ENCODE measurements around the gene DTNB. TPM values are rescaled to one million over a fixed set of nuclear protein-coding genes. Genes with fewer than 3 reads are reported as not detected.

The DTNB gene
- total and polyA plus RNA-seq, 2 donors (not counting 1 experiment from before 2014, with no cell fraction given), result 25.7 to 37.3 TPM

- H3K9me3 Mint-ChIP-seq (ENCODE audit: insufficient read depth), result no peaks in the 10 kb centered on the region
- no peak for TF ChIP-seq EZH2 (IDR thresholded peaks at IDR 0.05; ENCODE audit: borderline replicate concordance, insufficient read depth, low read depth, low read length, poor library complexity, severe bottlenecking)
- TF ChIP-seq CTCF (IDR thresholded peaks at IDR 0.05), result no peak
- no peaks in the 10 kb centered on the region for H3K9me3 ChIP-seq (ENCODE audit: control extremely low read depth in 1 of 3, control insufficient read depth in 2 of 3, insufficient read depth in 1 of 3, low read length in 2 of 3)
- H3K4me3 ChIP-seq (ENCODE audit: control extremely low read depth in 1 of 5, extremely low read depth in 1 of 5, insufficient read depth in 1 of 5, low read depth in 2 of 5, low read length in 4 of 5), result no peak overlapping the region
- no peak overlapping the region for H3K9ac ChIP-seq (ENCODE audit: low read length)
- ATAC-seq (ENCODE audit: low read depth) (no peak), DNase-seq (no peak)
- H2AFZ ChIP-seq (ENCODE audit: insufficient read depth, low read depth, low read length, poor library complexity, severe bottlenecking), result no peak overlapping the region
- no peaks in the 10 kb centered on the region for H3K27me3 ChIP-seq (replicated peaks in 1 of 4; ENCODE audit: control extremely low read depth in 1 of 4, control insufficient read depth in 3 of 4, insufficient read depth in 4 of 4, low read length in 3 of 4)
- no peaks in the 10 kb centered on the region for H3K36me3 ChIP-seq (replicated peaks in 1 of 2; ENCODE audit: control extremely low read depth in 1 of 2, control insufficient read depth in 1 of 2, extremely low read depth in 1 of 2, insufficient read depth in 2 of 2, low read length in 1 of 2)
- 47% methylated on average over 4 of the region's 5 CpGs for WGBS (ENCODE audit: insufficient coverage)
- intact Hi-C loops (cut with micrococcal nuclease), result loop anchor here (10.0 kb wide), 1 partner anchor 200 kb away; the partner anchor contains the start of gene POMC
- peaks cover 4% of the 10 kb centered on the region for H3K79me2 ChIP-seq (ENCODE audit: control insufficient read depth, insufficient read depth, low read length)
- H3K27ac Mint-ChIP-seq, result peak overlapping the region; percentile 61
- CTCF ChIA-PET, result interaction anchor here (1.3 to 7.3 kb wide), 3 partner anchors 12 to 54 kb away, joined by 5 to 109 read pairs (median 5); partner anchors contain the start of gene DNMT3A
- no peak overlapping the region for H3K27ac ChIP-seq (ENCODE audit: low read length in 2 of 2)
- POLR2A ChIA-PET, result no interaction called here
- peaks cover 7 to 18% of the 10 kb centered on the region in 2 donors for H3K4me1 ChIP-seq (ENCODE audit: control insufficient read depth in 2 of 2, insufficient read depth in 2 of 2, low read length in 2 of 2)
- no peaks in the 10 kb centered on the region for H3K27me3 Mint-ChIP-seq
- no peak overlapping the region for H3K4me3 Mint-ChIP-seq
- H4K20me1 ChIP-seq (ENCODE audit: control insufficient read depth, insufficient read depth, low read length, poor library complexity, severe bottlenecking), result no peaks in the 10 kb centered on the region
- H3K4me1 Mint-ChIP-seq, result peaks cover 28% of the 10 kb centered on the region
- H3K4me2 ChIP-seq (replicated peaks; ENCODE audit: low read depth, low read length, poor library complexity, severe bottlenecking), result no peak overlapping the region
Measured at GRCh38 chr2:25365241-25365640, 308.1 kb downstream of the DTNB start.

GRCh38 chr2:25363733-25364132 lies 309.6 kb downstream of the DTNB start:
- no peak for DNase-seq
- H3K27me3 ChIP-seq (replicated peaks in 1 of 4; ENCODE audit: control extremely low read depth in 1 of 4, control insufficient read depth in 3 of 4, insufficient read depth in 4 of 4, low read length in 3 of 4), result no peaks in the 10 kb centered on the region
- 98% methylated on average over 6 of the region's 7 CpGs for WGBS (ENCODE audit: insufficient coverage)
- peak overlapping the region; percentile 75 for H3K27ac Mint-ChIP-seq
- peak overlapping the region; percentile 59 for H3K4me3 Mint-ChIP-seq
- H3K9me3 ChIP-seq (ENCODE audit: control extremely low read depth in 1 of 3, control insufficient read depth in 2 of 3, insufficient read depth in 1 of 3, low read length in 2 of 3), result no peaks in the 10 kb centered on the region
- H3K27ac ChIP-seq (ENCODE audit: low read length in 2 of 2), result no peak overlapping the region
- no peaks in the 10 kb centered on the region for H3K9me3 Mint-ChIP-seq (ENCODE audit: insufficient read depth)
- peak overlapping the region; percentile 88 for H3K4me2 ChIP-seq (replicated peaks; ENCODE audit: low read depth, low read length, poor library complexity, severe bottlenecking)
- peaks cover 4% of the 10 kb centered on the region for H3K79me2 ChIP-seq (ENCODE audit: control insufficient read depth, insufficient read depth, low read length)
- TF ChIP-seq CTCF (IDR thresholded peaks at IDR 0.05) (no peak), EZH2 (IDR thresholded peaks at IDR 0.05; ENCODE audit: borderline replicate concordance, insufficient read depth, low read depth, low read length, poor library complexity, severe bottlenecking) (no peak)
- no peak overlapping the region for H2AFZ ChIP-seq (ENCODE audit: insufficient read depth, low read depth, low read length, poor library complexity, severe bottlenecking)
- ATAC-seq (ENCODE audit: low read depth), result no peak
- peaks cover 28% of the 10 kb centered on the region for H3K4me1 Mint-ChIP-seq
- ChIA-PET CTCF (interaction anchor here (2.0 to 7.3 kb wide), 6 partner anchors 9 to 157 kb away, joined by 6 to 109 read pairs (median 14); no protein-coding TSS in a partner anchor), POLR2A (interaction anchor here (0.6 to 2.2 kb wide), 4 partner anchors 8 to 165 kb away, joined by 4 to 28 read pairs (median 10); no protein-coding TSS in a partner anchor)
- no peak overlapping the region for H3K4me3 ChIP-seq (ENCODE audit: control extremely low read depth in 1 of 5, extremely low read depth in 1 of 5, insufficient read depth in 1 of 5, low read depth in 2 of 5, low read length in 4 of 5)
- H3K4me1 ChIP-seq (ENCODE audit: control insufficient read depth in 2 of 2, insufficient read depth in 2 of 2, low read length in 2 of 2), result peaks cover 7 to 18% of the 10 kb centered on the region in 2 donors
- H3K36me3 ChIP-seq (replicated peaks in 1 of 2; ENCODE audit: control extremely low read depth in 1 of 2, control insufficient read depth in 1 of 2, extremely low read depth in 1 of 2, insufficient read depth in 2 of 2, low read length in 1 of 2), result no peaks in the 10 kb centered on the region
- intact Hi-C loops (cut with micrococcal nuclease), result loop anchor here (2.0 to 10.0 kb wide), 5 partner anchors 47 to 391 kb away; partner anchors contain the start of genes DNAJC27, DTNB and POMC
- H3K9ac ChIP-seq (ENCODE audit: low read length), result no peak overlapping the region
- no peaks in the 10 kb centered on the region for H3K27me3 Mint-ChIP-seq
- no peaks in the 10 kb centered on the region for H4K20me1 ChIP-seq (ENCODE audit: control insufficient read depth, insufficient read depth, low read length, poor library complexity, severe bottlenecking)

Data from B cell (primary cell).